ENCODE measurements around the gene CPHXL2.

Gene CPHXL2

GRCh38 chr16:75702242-75702641 is 25.4 kb upstream of the CPHXL2 start:
- no peak overlapping the region for H3K27ac ChIP-seq (ENCODE audit: low read length)
- no peaks in the 10 kb centered on the region for H3F3A ChIP-seq (ENCODE audit: insufficient read depth, low read length)
- no peaks in the 10 kb centered on the region for H3K9me3 ChIP-seq (replicated peaks; ENCODE audit: insufficient read depth, low read length)
- DNase-seq = no peak
- H3K36me3 ChIP-seq (replicated peaks; ENCODE audit: insufficient read depth, low read length) = no peaks in the 10 kb centered on the region
- H3K4me1 ChIP-seq (ENCODE audit: low read length) = no peaks in the 10 kb centered on the region
- H3K27me3 ChIP-seq (replicated peaks; ENCODE audit: insufficient read depth, low read length) = no peaks in the 10 kb centered on the region
- no peak overlapping the region for H3K4me2 ChIP-seq (ENCODE audit: low read depth, low read length)
- no peaks in the 10 kb centered on the region for H3K9me2 ChIP-seq (replicated peaks; ENCODE audit: insufficient read depth, low read length)
- TF ChIP-seq EZH2 (optimal IDR thresholded peaks at IDR 0.05; ENCODE audit: low read depth, low read length) (no peak), EZH2phosphoT487 (IDR thresholded peaks at IDR 0.05; ENCODE audit: low read length) (no peak)
- TF ChIP-seq, protein P1, sequence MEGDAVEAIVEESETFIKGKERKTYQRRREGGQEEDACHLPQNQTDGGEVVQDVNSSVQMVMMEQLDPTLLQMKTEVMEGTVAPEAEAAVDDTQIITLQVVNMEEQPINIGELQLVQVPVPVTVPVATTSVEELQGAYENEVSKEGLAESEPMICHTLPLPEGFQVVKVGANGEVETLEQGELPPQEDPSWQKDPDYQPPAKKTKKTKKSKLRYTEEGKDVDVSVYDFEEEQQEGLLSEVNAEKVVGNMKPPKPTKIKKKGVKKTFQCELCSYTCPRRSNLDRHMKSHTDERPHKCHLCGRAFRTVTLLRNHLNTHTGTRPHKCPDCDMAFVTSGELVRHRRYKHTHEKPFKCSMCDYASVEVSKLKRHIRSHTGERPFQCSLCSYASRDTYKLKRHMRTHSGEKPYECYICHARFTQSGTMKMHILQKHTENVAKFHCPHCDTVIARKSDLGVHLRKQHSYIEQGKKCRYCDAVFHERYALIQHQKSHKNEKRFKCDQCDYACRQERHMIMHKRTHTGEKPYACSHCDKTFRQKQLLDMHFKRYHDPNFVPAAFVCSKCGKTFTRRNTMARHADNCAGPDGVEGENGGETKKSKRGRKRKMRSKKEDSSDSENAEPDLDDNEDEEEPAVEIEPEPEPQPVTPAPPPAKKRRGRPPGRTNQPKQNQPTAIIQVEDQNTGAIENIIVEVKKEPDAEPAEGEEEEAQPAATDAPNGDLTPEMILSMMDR (IDR thresholded peaks at IDR 0.05; ENCODE audit: low read length) = no peak
- no peaks in the 10 kb centered on the region for H4K20me1 ChIP-seq (ENCODE audit: insufficient read depth, low read length)
- no peaks in the 10 kb centered on the region for H3K79me2 ChIP-seq (ENCODE audit: low read length)
- H2AFZ ChIP-seq (ENCODE audit: low read length) = no peak overlapping the region
- no peak overlapping the region for H3K9ac ChIP-seq (ENCODE audit: low read length)
- H3K4me3 ChIP-seq (ENCODE audit: low read length) = no peak overlapping the region

DNA sequence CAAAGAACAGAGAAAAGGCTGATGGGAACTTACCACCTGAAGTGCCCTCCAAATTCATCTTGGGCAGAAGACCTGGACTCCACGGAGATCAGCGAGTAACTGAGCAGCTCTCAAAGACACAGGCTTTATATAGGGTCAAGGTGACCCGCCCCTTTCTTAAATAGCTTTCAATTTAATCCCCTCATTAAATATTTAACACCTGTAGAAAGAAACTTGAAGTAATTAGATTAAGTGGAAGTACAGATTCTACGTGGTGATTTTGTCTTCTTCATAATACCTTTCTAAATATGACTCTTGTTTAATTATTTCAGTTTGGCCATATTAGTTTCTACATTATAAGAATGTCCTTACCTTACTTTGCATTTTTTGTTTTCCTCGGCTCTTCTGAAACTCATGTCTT is 24.6 kb upstream of the CPHXL2 start, which contains the start of gene DUXB:
Gene DUXB, minus strand, starts transcription at position 101 of the 400 bp plus-strand sequence. Its CDS starts 43 bp downstream, at position 58.
- Histone ChIP-seq H3K9ac (ENCODE audit: low read length) (no peak within 1 kb of the TSS), H2AFZ (ENCODE audit: low read length) (no peak within 1 kb of the TSS), H4K20me1 (ENCODE audit: insufficient read depth, low read length) (no peaks in the 10 kb centered on the region), H3K4me3 (ENCODE audit: low read length) (no peak within 1 kb of the TSS), H3K27ac (ENCODE audit: low read length) (no peak within 1 kb of the TSS), H3F3A (ENCODE audit: insufficient read depth, low read length) (no peaks in the 10 kb centered on the region), H3K27me3 (replicated peaks; ENCODE audit: insufficient read depth, low read length) (no peaks in the 10 kb centered on the region), H3K36me3 (replicated peaks; ENCODE audit: insufficient read depth, low read length) (no peaks in the 10 kb centered on the region), H3K9me2 (replicated peaks; ENCODE audit: insufficient read depth, low read length) (no peaks in the 10 kb centered on the region), H3K4me2 (ENCODE audit: low read depth, low read length) (no peak within 1 kb of the TSS), H3K4me1 (ENCODE audit: low read length) (no peaks in the 10 kb centered on the region), H3K79me2 (ENCODE audit: low read length) (no peaks in the 10 kb centered on the region), H3K9me3 (replicated peaks; ENCODE audit: insufficient read depth, low read length) (no peaks in the 10 kb centered on the region)
- no peak for DNase-seq
- TF ChIP-seq, protein P1 (IDR thresholded peaks at IDR 0.05; ENCODE audit: low read length) = no peak
- TF ChIP-seq EZH2 (optimal IDR thresholded peaks at IDR 0.05; ENCODE audit: low read depth, low read length) (no peak), EZH2phosphoT487 (IDR thresholded peaks at IDR 0.05; ENCODE audit: low read length) (no peak)

GRCh38 chr16:75697571-75697970 is 20.8 kb upstream of the CPHXL2 start:
- H3K4me1 ChIP-seq (ENCODE audit: low read length) = no peaks in the 10 kb centered on the region
- no peak overlapping the region for H3K9ac ChIP-seq (ENCODE audit: low read length)
- no peaks in the 10 kb centered on the region for H4K20me1 ChIP-seq (ENCODE audit: insufficient read depth, low read length)
- H3K9me3 ChIP-seq (replicated peaks; ENCODE audit: insufficient read depth, low read length) = no peaks in the 10 kb centered on the region
- H3F3A ChIP-seq (ENCODE audit: insufficient read depth, low read length) = no peaks in the 10 kb centered on the region
- no peaks in the 10 kb centered on the region for H3K9me2 ChIP-seq (replicated peaks; ENCODE audit: insufficient read depth, low read length)
- TF ChIP-seq, protein P1 (IDR thresholded peaks at IDR 0.05; ENCODE audit: low read length) = no peak
- TF ChIP-seq EZH2phosphoT487 (IDR thresholded peaks at IDR 0.05; ENCODE audit: low read length) (no peak), EZH2 (optimal IDR thresholded peaks at IDR 0.05; ENCODE audit: low read depth, low read length) (no peak)
- DNase-seq = no peak
- H3K4me3 ChIP-seq (ENCODE audit: low read length) = no peak overlapping the region
- no peaks in the 10 kb centered on the region for H3K27me3 ChIP-seq (replicated peaks; ENCODE audit: insufficient read depth, low read length)
- no peak overlapping the region for H3K4me2 ChIP-seq (ENCODE audit: low read depth, low read length)
- H3K79me2 ChIP-seq (ENCODE audit: low read length) = no peaks in the 10 kb centered on the region
- H3K27ac ChIP-seq (ENCODE audit: low read length) = no peak overlapping the region
- no peak overlapping the region for H2AFZ ChIP-seq (ENCODE audit: low read length)
- no peaks in the 10 kb centered on the region for H3K36me3 ChIP-seq (replicated peaks; ENCODE audit: insufficient read depth, low read length)

Measured in MM.1S (cell line).